Activated gamma-delta T cell treated with anti-CD3 and anti-CD28 coated beads, Interleukin-2, amount 50 U/mL, for 16 hours (primary cell): Measurements from ENCODE around the gene ZNF638.
"Not testable (repeated sequence)": the region's sequence is repeated elsewhere in the genome, so short reads cannot be mapped to it uniquely, and the experiment has no call there.

Source experiments
- DNase-seq: peaks from one replicate; pipeline ENCODE4 v3.0.0-alpha.2; 2020; ENCODE audit warnings: low read depth

ZNF638 gene, protein sequence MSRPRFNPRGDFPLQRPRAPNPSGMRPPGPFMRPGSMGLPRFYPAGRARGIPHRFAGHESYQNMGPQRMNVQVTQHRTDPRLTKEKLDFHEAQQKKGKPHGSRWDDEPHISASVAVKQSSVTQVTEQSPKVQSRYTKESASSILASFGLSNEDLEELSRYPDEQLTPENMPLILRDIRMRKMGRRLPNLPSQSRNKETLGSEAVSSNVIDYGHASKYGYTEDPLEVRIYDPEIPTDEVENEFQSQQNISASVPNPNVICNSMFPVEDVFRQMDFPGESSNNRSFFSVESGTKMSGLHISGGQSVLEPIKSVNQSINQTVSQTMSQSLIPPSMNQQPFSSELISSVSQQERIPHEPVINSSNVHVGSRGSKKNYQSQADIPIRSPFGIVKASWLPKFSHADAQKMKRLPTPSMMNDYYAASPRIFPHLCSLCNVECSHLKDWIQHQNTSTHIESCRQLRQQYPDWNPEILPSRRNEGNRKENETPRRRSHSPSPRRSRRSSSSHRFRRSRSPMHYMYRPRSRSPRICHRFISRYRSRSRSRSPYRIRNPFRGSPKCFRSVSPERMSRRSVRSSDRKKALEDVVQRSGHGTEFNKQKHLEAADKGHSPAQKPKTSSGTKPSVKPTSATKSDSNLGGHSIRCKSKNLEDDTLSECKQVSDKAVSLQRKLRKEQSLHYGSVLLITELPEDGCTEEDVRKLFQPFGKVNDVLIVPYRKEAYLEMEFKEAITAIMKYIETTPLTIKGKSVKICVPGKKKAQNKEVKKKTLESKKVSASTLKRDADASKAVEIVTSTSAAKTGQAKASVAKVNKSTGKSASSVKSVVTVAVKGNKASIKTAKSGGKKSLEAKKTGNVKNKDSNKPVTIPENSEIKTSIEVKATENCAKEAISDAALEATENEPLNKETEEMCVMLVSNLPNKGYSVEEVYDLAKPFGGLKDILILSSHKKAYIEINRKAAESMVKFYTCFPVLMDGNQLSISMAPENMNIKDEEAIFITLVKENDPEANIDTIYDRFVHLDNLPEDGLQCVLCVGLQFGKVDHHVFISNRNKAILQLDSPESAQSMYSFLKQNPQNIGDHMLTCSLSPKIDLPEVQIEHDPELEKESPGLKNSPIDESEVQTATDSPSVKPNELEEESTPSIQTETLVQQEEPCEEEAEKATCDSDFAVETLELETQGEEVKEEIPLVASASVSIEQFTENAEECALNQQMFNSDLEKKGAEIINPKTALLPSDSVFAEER (N-terminal part only)

GRCh38 chr2:71331581-71332434, at the start of gene ZNF638:
Gene ZNF638, plus strand, starts transcription at chr2:71331782. Its CDS starts 17,173 bp downstream, at chr2:71348955.
- peak; percentile 87 for DNase-seq

DNA sequence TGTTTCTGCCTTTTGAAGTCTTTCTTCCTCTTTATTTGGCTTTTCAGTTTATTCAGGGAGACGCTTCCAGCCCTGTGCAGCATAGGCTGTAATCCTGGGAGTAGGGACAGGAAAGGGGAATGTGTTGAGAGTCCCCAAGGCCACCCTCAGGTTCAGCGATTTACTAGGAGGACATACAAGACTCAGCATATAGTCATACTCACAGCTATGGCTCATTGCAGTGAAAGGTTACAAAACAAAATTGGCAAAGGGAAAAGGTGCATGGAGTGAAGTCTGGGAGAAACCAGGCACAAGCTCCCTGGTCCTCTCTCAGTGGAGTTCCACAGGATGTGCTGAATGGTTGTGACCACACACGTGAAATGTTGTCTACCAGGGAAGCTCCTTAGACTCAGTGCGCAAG, 49.6 kb upstream of the ZNF638 start:
- DNase-seq = no peak

DNA sequence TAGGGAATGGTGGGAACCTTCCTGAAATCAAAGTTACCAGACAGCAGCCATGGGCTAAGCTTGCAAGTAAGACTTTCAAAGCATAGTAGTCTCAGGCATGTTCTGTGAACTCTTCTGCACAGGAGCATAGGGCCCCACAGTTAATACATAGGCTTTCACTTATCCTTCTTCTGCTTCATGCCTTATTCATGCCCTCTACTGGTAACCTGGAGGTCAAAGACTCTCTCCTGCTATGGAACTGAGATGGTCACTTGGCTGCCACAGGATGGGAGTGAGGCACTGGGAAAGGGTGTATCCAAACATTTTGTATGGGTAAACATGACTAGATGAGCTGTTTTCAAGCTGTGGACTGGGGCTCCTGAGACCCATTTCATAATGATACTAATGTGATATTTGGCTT, 49.1 kb upstream of the ZNF638 start:
- DNase-seq = no peak

DNA sequence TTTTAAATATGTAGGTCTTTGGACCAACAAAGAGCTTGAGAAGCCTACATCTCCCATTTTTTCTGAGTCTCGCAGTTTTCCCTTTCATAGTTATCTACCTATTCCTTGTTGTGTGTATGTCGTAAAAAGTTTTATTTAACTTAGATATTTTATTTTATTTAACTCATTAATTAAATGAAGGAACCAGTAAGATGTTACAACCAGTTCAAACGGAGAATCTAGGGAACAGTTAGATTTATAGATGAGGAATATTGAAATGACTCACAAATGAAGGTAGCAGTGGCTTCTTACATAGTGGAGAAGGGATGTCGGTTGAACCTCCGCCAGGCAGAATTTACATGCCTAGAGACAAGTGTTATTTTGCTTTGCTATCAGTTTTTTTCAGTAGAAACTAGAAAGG, 48.5 kb upstream of the ZNF638 start:
- DNase-seq = no peak

GRCh38 chr2:71285706-71286105, 45.9 kb upstream of the ZNF638 start:
- DNase-seq = no peak

- no peak for DNase-seq
These were observed 40.2 kb upstream of the ZNF638 start for GRCh38 chr2:71291398-71291797.

DNA sequence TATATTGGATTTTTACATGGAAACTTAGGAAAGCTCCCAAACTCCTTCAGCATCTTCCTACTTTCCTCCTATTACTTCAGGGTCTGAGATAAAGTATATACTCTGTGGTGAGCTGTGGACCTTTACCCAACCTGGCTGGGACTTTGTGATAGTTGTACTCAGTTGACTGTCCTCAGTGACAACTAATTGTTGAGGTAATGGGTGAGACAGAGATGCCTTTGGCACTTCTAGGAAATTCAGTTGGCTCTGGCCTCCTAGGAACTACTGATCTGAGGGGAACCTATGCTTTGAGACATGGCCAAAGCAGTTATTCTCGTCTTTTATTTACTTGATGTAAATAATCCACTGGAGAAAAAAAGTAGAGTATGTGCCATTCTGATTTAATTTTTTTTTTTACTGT, 39.4 kb upstream of the ZNF638 start:
- no peak for DNase-seq

- DNase-seq = no peak
These were observed 32.7 kb upstream of the ZNF638 start for GRCh38 chr2:71298914-71299313.

DNA sequence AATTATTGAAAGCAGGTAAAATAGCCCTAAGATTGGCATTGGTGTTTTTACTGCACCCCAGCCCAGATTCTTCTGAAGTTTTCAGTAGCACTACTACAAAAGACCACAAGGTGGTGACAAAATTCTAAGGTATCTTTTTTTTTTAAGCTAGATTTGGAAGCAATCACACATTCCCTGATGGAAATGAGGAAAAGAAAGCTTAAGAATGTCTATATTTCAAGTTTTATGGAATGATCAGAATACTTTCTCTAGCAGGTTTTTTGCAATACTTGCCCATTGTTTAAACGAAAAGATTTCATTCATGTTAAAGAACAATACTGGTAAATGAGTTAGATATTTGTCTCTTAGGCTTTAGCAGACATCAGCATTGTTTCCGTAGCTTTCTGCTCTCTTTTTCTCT, 32.1 kb upstream of the ZNF638 start:
- no peak for DNase-seq

GRCh38 chr2:71303849-71304248, 27.7 kb upstream of the ZNF638 start:
- DNase-seq = no peak

- no peak for DNase-seq
These were observed 24.8 kb upstream of the ZNF638 start for GRCh38 chr2:71306762-71307161.

DNA sequence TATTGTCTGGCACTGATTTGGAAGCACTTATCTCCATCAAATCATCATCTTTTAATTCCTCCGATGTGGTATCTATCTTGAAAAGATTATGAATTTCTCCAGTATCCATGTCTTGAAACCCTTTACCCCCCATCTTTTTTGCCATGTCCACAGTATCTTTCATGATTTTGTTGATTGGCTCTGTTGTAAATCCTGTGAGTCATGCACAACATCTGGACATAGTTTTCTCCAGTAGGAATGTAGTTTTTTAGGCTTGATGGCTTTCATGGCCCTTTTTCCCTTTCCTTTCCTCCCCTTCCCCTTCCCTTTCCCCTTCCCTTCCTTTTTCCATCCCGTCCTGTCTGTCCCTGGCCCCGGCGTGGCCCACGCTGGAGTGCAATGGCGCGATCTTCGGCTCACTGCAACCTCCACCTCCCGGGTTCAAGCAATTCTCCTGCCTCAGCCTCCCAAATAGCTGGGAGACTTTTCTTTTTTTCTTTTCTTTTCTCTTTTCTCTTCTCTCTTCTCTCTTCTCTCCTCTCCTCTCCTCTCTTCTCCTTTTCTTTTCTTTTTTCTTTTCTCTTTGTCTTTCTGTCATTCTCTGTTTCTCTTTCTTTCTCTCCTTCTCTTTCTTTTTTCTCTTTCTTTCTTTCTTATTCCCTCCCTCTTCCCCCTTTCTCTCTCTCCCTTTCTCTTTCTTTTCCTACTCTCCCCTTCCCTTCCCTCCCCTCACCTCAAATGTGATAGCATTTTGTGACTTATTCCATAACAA, 18.4 kb upstream of the ZNF638 start:
- no peak for DNase-seq

DNA sequence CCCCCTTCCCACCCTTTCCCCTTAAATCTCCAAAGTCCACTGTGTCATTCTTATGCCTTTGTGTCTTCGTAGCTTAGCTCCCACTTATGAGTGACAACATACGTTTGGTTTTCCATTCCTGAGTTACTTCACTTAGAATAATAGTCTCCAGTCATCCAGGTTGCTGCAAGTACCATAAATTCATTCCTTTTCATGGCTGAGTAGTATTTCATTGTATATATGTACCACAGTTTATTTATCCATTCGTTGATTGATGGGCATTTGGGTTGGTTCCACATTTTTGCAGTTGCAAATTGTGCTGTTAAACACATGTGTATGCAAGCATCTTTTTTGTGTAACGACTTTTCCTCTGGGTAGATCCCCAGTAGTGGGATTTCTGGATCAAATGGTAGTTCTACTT, 14.5 kb upstream of the ZNF638 start:
- no peak for DNase-seq

- not testable (repeated sequence) for DNase-seq
These were observed 13.7 kb upstream of the ZNF638 start for GRCh38 chr2:71317900-71318299.

GRCh38 chr2:71323386-71323785, 8.2 kb upstream of the ZNF638 start:
- DNase-seq = no peak

DNA sequence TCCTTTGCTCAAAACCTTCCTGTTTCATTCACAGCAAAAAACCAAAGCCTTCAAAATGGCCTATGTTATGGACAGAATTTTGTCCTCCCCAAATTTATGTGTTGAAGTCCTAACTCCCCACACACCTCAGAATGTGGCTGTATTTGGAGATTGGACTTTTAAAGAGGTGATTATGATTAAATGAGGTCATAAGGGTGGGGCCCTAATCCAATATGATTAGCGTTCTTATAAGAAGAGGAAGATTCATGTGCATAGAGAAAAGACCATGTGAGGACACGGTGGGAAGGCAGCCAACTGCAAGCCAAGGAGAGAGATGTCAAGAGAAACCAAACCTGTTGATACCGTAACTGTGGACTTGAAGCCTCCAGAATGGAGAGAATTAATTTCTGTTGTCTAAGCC, 4.6 kb upstream of the ZNF638 start:
- DNase-seq = no peak

- DNase-seq = no peak
These were observed 3.7 kb upstream of the ZNF638 start for GRCh38 chr2:71327916-71328315.

DNA sequence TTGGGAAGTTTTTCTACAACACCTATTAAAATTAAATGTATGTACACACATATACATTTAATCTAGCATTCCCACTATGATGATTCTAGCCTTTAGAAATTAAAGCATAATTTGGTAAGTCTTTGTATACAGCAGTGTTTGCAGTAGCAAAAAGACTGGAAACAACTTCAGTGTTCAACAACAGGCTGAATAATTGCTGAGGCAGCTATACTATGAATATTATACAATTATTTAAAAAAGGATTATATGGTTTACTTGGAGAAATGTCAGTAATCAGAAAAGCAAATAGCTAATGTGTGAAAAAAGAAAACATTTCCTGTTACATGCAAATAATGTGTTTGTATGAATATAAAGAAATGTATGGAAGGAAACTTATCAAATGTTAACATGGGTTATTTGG, 1.4 kb upstream of the ZNF638 start:
- DNase-seq = no peak

DNA sequence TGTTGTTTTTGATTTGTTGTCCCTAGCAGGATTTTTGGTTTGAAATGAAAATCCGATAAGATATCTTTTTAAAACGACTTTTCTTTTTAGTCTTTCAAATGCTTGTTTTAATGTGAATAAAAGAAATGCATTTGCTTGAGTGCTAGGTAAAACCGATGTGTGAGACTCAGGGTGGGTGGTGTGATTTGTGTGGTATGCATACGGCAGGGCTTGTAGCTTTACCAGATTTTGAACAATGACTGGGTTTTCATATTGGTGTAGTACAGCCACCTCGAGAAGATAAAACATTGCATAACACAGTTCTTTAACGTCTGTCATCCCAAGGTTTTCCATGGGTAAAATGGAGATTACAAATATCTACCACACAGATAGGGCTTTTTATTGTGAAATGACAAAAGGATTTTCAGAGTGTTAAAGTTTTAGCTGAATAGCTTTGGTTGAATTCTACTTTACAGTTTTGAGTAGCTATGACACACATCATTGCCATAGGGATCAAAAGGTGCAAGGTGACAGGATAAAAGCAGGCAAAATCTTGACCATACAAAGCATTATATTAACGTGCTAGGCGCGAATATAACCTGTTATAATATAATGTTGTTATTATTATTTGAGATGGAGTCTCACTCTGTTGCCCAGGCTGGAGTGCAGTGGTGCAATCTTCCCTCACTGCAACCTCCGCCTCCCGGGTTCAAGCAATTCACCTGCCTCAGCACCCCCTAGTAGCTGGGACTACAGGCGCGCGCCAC, 824 bp upstream of the ZNF638 start:
- DNase-seq = no peak

GRCh38 chr2:71331331-71331580, 326 bp upstream of the ZNF638 start:
- peak; percentile 1 for DNase-seq
